ENCODE measurements around the gene SERPINA9.

DNA sequence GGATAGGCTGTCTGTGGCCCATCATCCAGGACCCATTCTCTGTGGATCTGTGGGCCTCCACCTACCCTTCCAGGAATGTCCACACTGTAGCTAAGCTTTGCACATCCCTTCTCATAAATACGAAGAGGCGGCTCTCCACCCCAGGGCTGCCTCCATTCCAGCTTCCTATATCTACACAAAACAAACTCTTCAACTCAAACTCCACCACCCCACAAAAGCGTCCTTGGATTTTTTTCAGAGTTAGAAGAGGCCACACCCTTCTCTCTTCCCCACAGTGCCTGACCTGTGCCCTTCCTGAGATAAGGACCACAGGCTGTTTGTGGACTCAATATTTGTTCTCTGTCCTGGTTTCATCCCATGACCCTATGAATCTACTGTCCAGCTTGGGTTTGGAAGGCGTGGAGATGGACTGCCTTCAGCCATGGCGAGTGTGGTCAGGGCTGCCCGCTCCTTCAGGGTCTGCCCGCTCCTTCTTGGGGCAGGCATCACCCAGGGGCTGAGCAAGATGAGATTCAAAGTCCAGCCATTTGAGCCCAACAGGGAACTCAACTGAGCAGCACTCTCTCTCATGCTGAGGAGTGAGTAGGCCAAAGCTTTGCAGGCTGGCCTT, 46.2 kb upstream of the SERPINA9 start:
- TF ChIP-seq, protein P1, sequence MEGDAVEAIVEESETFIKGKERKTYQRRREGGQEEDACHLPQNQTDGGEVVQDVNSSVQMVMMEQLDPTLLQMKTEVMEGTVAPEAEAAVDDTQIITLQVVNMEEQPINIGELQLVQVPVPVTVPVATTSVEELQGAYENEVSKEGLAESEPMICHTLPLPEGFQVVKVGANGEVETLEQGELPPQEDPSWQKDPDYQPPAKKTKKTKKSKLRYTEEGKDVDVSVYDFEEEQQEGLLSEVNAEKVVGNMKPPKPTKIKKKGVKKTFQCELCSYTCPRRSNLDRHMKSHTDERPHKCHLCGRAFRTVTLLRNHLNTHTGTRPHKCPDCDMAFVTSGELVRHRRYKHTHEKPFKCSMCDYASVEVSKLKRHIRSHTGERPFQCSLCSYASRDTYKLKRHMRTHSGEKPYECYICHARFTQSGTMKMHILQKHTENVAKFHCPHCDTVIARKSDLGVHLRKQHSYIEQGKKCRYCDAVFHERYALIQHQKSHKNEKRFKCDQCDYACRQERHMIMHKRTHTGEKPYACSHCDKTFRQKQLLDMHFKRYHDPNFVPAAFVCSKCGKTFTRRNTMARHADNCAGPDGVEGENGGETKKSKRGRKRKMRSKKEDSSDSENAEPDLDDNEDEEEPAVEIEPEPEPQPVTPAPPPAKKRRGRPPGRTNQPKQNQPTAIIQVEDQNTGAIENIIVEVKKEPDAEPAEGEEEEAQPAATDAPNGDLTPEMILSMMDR (IDR thresholded peaks at IDR 0.05; ENCODE audit: borderline replicate concordance, extremely low read depth, low read length, poor library complexity, severe bottlenecking), result no peak
- TF ChIP-seq EZH2 (IDR thresholded peaks at IDR 0.05; ENCODE audit: borderline replicate concordance, low read depth, low read length, severe bottlenecking), result no peak
